GM12878 (cell line): ENCODE measurements around the gene GPC6. TPM values are rescaled to one million over a fixed set of nuclear protein-coding genes. Genes with fewer than 3 reads are reported as not detected.

ENCODE experiments used
- ATAC-seq: fragments of 200-7000 bp; cut with Tn5 transposase; 3 replicates; pipeline ENCODE4 v1.9.1; 2020; ENCODE audit warnings: mild to moderate bottlenecking, moderate library complexity
- BruUV-seq: library from RNA; stranded (reverse); fragments of 400-500 nt; replicated peaks from 2 replicates; lab custom pipeline; 2021; lab: Mats Ljungman, UMichigan
- CTCF ChIA-PET: fragments of 300-600 bp; sonication (Branson Sonifier 250); formaldehyde crosslinking; extraction: SDS; loops from one replicate; lab custom pipeline; 2021; ENCODE audit warnings: inconsistent platforms; lab: Yijun Ruan, JAX
- POLR2A ChIA-PET: fragments of 350-600 bp; formaldehyde crosslinking; extraction: SDS; loops from one replicate; lab custom pipeline; 2021; ENCODE audit warnings: inconsistent platforms; lab: Charles Lee
- RAD21 ChIA-PET: fragments of 300-600 bp; sonication (Branson Sonifier 250); formaldehyde crosslinking; loops from one replicate; lab custom pipeline; 2023; ENCODE audit warnings: antibody characterized with exemption; ENCODE audit not compliant: unreplicated experiment; lab: Charles Lee
- SMC1A ChIA-PET: fragments of 300-600 bp; sonication (Branson Sonifier 250); formaldehyde crosslinking; loops from one replicate; lab custom pipeline; 2023; ENCODE audit not compliant: unreplicated experiment, uncharacterized antibody; lab: Charles Lee
- DNase-seq: peaks from one replicate; pipeline ENCODE4 v3.0.0-alpha.2; 2011; ENCODE audit warnings: low read depth, low spot score
- FAIRE-seq: peaks from 3 replicates; lab custom pipeline; 2011; peaks lifted over from hg19 to GRCh38; lab: Jason Lieb, UNC
- H2AFZ ChIP-seq: 2 replicates; pipeline ENCODE4 v1.6.0; 2011; ENCODE audit warnings: low read depth, low read length, control low read depth; ENCODE audit not compliant: control insufficient read depth
- H3K27ac ChIP-seq: 2 replicates; pipeline ENCODE4 v1.5.1; 2011; ENCODE audit warnings: control low read depth; ENCODE audit not compliant: control insufficient read depth, insufficient read depth
- H3K27me3 ChIP-seq, 2 experiments: replicated peaks in 1 of 2; 2 replicates each; pipeline versions ENCODE4 v1.6.0 to v1.6.1; 2011; ENCODE audit warnings: low read length in 1 of 2; ENCODE audit not compliant: control insufficient read depth in 2 of 2, insufficient read depth in 2 of 2
- H3K36me3 ChIP-seq, 2 experiments: 2 replicates each; pipeline ENCODE4 v1.5.1; 2011; ENCODE audit warnings: low read length in 1 of 2; ENCODE audit not compliant: control insufficient read depth in 2 of 2, insufficient read depth in 2 of 2
- H3K4me1 ChIP-seq: 2 replicates; pipeline ENCODE4 v1.6.1; 2011; ENCODE audit warnings: mild to moderate bottlenecking, low read length, moderate library complexity, mixed read lengths; ENCODE audit not compliant: control insufficient read depth, insufficient read depth
- H3K4me2 ChIP-seq: 2 replicates; pipeline ENCODE4 v1.6.0; 2011; ENCODE audit warnings: control low read depth; ENCODE audit not compliant: control insufficient read depth, insufficient read depth
- H3K4me3 ChIP-seq: fragments of 200-600 bp; sonication (generic); 2 replicates; pipeline ENCODE4 v1.5.1; 2016
- H3K79me2 ChIP-seq: 2 replicates; pipeline ENCODE4 v1.6.0; 2011; ENCODE audit warnings: low read length; ENCODE audit not compliant: control insufficient read depth, insufficient read depth
- H3K9ac ChIP-seq: 2 replicates; pipeline ENCODE4 v1.8.0; 2011; ENCODE audit warnings: low read length, control low read depth, mixed read lengths; ENCODE audit not compliant: control insufficient read depth, insufficient read depth
- H3K9me3 ChIP-seq: replicated peaks from 3 replicates; pipeline ENCODE4 v1.5.1; 2011; ENCODE audit warnings: mild to moderate bottlenecking, low read length; ENCODE audit not compliant: control insufficient read depth, insufficient read depth
- H4K20me1 ChIP-seq: 2 replicates; pipeline ENCODE4 v1.6.0; 2011; ENCODE audit not compliant: control insufficient read depth, insufficient read depth
- ATF7 ChIP-seq: fragments of 450-650 bp; IDR thresholded peaks from 2 replicates; pipeline ENCODE4 v1.6.1; 2016; ENCODE audit warnings: low read depth, mild to moderate bottlenecking
- CHD4 ChIP-seq: fragments of 200-600 bp; sonication (generic); IDR thresholded peaks from 2 replicates; pipeline ENCODE4 v1.6.1; 2016; ENCODE audit warnings: mild to moderate bottlenecking
- DPF2 ChIP-seq: fragments of 450-650 bp; IDR thresholded peaks from 2 replicates; pipeline ENCODE4 v1.6.1; 2017; ENCODE audit warnings: mild to moderate bottlenecking
- HSF1 ChIP-seq: fragments of 150-350 bp; IDR thresholded peaks from 2 replicates; pipeline ENCODE4 v1.6.1; 2014; ENCODE audit warnings: mild to moderate bottlenecking, low read depth, low read length
- IRF5 ChIP-seq: fragments of 450-650 bp; IDR thresholded peaks from 2 replicates; pipeline ENCODE4 v1.6.1; 2017; ENCODE audit warnings: borderline replicate concordance
- MAX ChIP-seq: IDR thresholded peaks from 2 replicates; pipeline ENCODE4 v1.6.1; 2012; ENCODE audit warnings: low read depth, low read length, improper control_type of control experiment
- MTA2 ChIP-seq: fragments of 450-650 bp; IDR thresholded peaks from 2 replicates; pipeline ENCODE4 v1.6.1; 2016; ENCODE audit warnings: low read depth, mild to moderate bottlenecking, moderate library complexity
- PAX8 ChIP-seq: fragments of 450-650 bp; IDR thresholded peaks from 2 replicates; pipeline ENCODE4 v1.6.1; 2017; ENCODE audit warnings: mild to moderate bottlenecking, moderate library complexity
- PML ChIP-seq: IDR thresholded peaks from 2 replicates; pipeline ENCODE4 v1.6.1; 2012; ENCODE audit warnings: low read length, inconsistent platforms
- POLR2AphosphoS5 ChIP-seq: IDR thresholded peaks from 2 replicates; pipeline ENCODE4 v1.6.1; 2011; ENCODE audit warnings: mild to moderate bottlenecking, low read length, inconsistent platforms
- RB1 ChIP-seq: fragments of 450-650 bp; formaldehyde crosslinking; IDR thresholded peaks from 2 replicates; pipeline ENCODE4 v1.6.1; 2017; ENCODE audit warnings: mild to moderate bottlenecking, borderline replicate concordance
- SREBF1 ChIP-seq: IDR thresholded peaks from 2 replicates; pipeline ENCODE4 v1.6.1; 2012; ENCODE audit warnings: mild to moderate bottlenecking, low read length
- USF2 ChIP-seq: IDR thresholded peaks from 2 replicates; pipeline ENCODE4 v1.6.1; 2011; ENCODE audit warnings: low read depth, low read length, improper control_type of control experiment, borderline replicate concordance
- YY1 ChIP-seq: IDR thresholded peaks from 2 replicates; pipeline ENCODE4 v1.6.1; 2011; ENCODE audit warnings: low read depth, mild to moderate bottlenecking, low read length
- ZBTB11 ChIP-seq: fragments of 450-650 bp; formaldehyde crosslinking; IDR thresholded peaks from 2 replicates; pipeline ENCODE4 v1.5.0; 2022; ENCODE audit warnings: mild to moderate bottlenecking, missing genetic modification characterization
- ZNF217 ChIP-seq: fragments of 450-650 bp; IDR thresholded peaks from 2 replicates; pipeline ENCODE4 v1.6.1; 2017; ENCODE audit warnings: antibody characterized with exemption, mild to moderate bottlenecking
- ZNF274 ChIP-seq: IDR thresholded peaks from one replicate; pipeline ENCODE4 v1.8.0; 2011; ENCODE audit not compliant: insufficient read length, insufficient read depth
- WGBS: methylation state at CpG from one replicate; pipeline ENCODE4 v1.1.6; 2016; ENCODE audit warnings: low lambda C conversion rate; ENCODE audit not compliant: insufficient replicate concordance, insufficient coverage; ENCODE audit errors: missing lambda C conversion rate; 5-methylcytosine and 5-hydroxymethylcytosine counted together
- in situ Hi-C: fragments of 300-500 bp; cut with MboI; formaldehyde crosslinking; loops from 9 replicates; pipeline ENCODE4 v1.14.3; 2018; ENCODE audit warnings: mixed read lengths
- intact Hi-C: fragments of 100-400 bp; cut with micrococcal nuclease; formaldehyde crosslinking; loops from one replicate; pipeline ENCODE4 v1.14.2; 2022; ENCODE audit not compliant: unreplicated experiment
- polyA plus RNA-seq, 11 experiments: library from polyadenylated mRNA; depleted of rRNA in 4 of 11; unstranded in 6 of 11; stranded (reverse) in 5 of 11; fragments of >200 nt; fragmentation: Nextera tagmentation in 4 of 11; fragmentation: Illumina TruSeq in 1 of 11; extraction: Ambion mirVana in 4 of 11; extraction: Trizol in 1 of 11; gene quantifications; 1 replicate in 1 of 11; 2 replicates in 10 of 11; pipeline versions ENCODE4 v1.2.1 to v1.2.3, GENCODE V29; 2011 to 2016; ENCODE audit warnings: inconsistent platforms in 2 of 11, missing spikeins in 2 of 11, low read depth in 1 of 11
- total RNA-seq, 4 experiments: library from RNA; depleted of rRNA in 3 of 4; stranded (reverse); fragments of >200 nt in 3 of 4; fragmentation: Illumina TruSeq in 1 of 4; extraction: Trizol in 1 of 4; gene quantifications; 2 replicates each; pipeline versions ENCODE4 v1.2.1 to v1.2.3, GENCODE V29; 2013 to 2021

Gene GPC6
- total and polyA plus RNA-seq, 10 of the 15 experiments (the other 5 are each of a cell fraction or from before 2014, with no cell fraction given), result 0.03 to 0.04 (median 0.03) TPM; not detected in 7

GRCh38 chr13:93496985-93497673 is 270.5 kb downstream of the GPC6 start:
- Histone ChIP-seq H4K20me1 (no peaks in the 10 kb centered on the region), H3K9me3 (no peaks in the 10 kb centered on the region; the same call in 2 of the 3 replicates), H2AFZ (no peak overlapping the region)
- ChIA-PET SMC1A (no interaction called here), POLR2A (no interaction called here), CTCF (no interaction called here), RAD21 (no interaction called here)
- WGBS, result 54% methylated on average over 8 of the region's 8 CpGs
- FAIRE-seq (no peak), ATAC-seq (no peak)
- no TSS peak for BruUV-seq
- no peak for TF ChIP-seq RB1
- TF ChIP-seq ZNF274, result no peak
- no peak for TF ChIP-seq CHD4
- TF ChIP-seq PAX8, result no peak
- TF ChIP-seq USF2, result no peak
- no peak for TF ChIP-seq MTA2
- no peak for TF ChIP-seq ATF7
- TF ChIP-seq MAX, result no peak
- TF ChIP-seq SREBF1, result no peak
- TF ChIP-seq YY1, result no peak
- no peak for TF ChIP-seq IRF5
- no peak for TF ChIP-seq POLR2AphosphoS5
- no peak for TF ChIP-seq PML
- TF ChIP-seq ZBTB11 (CRISPR knock-in tag), result no peak
- no peak for TF ChIP-seq DPF2
- no peak for TF ChIP-seq HSF1
- no peak for TF ChIP-seq ZNF217
- TF ChIP-seq, all 136 proteins: peak for 0
- H3K9ac ChIP-seq, result no peak overlapping the region
- H3K4me2 ChIP-seq, result no peak overlapping the region
- H3K27ac ChIP-seq, result no peak overlapping the region
- no peak for DNase-seq
- no peaks in the 10 kb centered on the region for H3K4me1 ChIP-seq
- no peaks in the 10 kb centered on the region for H3K27me3 ChIP-seq
- H3K36me3 ChIP-seq, result no peaks in the 10 kb centered on the region
- no peaks in the 10 kb centered on the region for H3K79me2 ChIP-seq
- intact Hi-C loops, result no loop called here
- H3K4me3 ChIP-seq, result no peak overlapping the region
- in situ Hi-C loops, result no loop called here
